ENCODE measurements around the gene MEX3A. TPM values are rescaled to one million over a fixed set of nuclear protein-coding genes. Genes with fewer than 3 reads are reported as not detected.

The MEX3A gene
- total and polyA plus RNA-seq, 2 experiments from 2014 or later, result 18.5 to 38.1 TPM

GRCh38 chr1:156083800-156084790, 1.8 kb upstream of the MEX3A start:
- peaks cover 26% of the 10 kb centered on the region for H3F3A ChIP-seq (replicated peaks; ENCODE audit: low read depth)
- H2AFZ ChIP-seq, result no peak overlapping the region
- TF ChIP-seq ETS1 (IDR thresholded peaks at IDR 0.05) (no peak), ZNF331 (CRISPR knock-in tag; IDR thresholded peaks at IDR 0.05; ENCODE audit: low read depth) (no peak), EZH2 (IDR thresholded peaks at IDR 0.05; ENCODE audit: low read depth, unreplicated experiment) (no peak), EZH2phosphoT487 (IDR thresholded peaks at IDR 0.05; ENCODE audit: unreplicated experiment) (no peak), CREB1 (CRISPR knock-in tag; IDR thresholded peaks at IDR 0.05; ENCODE audit: low read depth) (no peak), POLR2AphosphoS5 (IDR thresholded peaks at IDR 0.05; ENCODE audit: low read depth) (no peak)
- Mint-ChIP-seq H3K27me3 (ENCODE audit: insufficient read depth, low read depth, poor library complexity) (peaks cover 22% of the 10 kb centered on the region), H3K9me3 (peaks cover 3% of the 10 kb centered on the region; the same call in 1 of the 3 replicates), H3K4me3 (peak overlapping the region; percentile 91), H3K36me3 (ENCODE audit: low read depth) (peaks cover 10% of the 10 kb centered on the region), H3K27ac (no peak overlapping the region; the same call in 1 of the 2 replicates), H3K4me1 (peaks cover 45% of the 10 kb centered on the region)
- no peaks in the 10 kb centered on the region for H3K9me2 ChIP-seq (ENCODE audit: insufficient read depth)
- peak overlapping the region; percentile 99 for H3K4me3 ChIP-seq
- peaks cover 34% of the 10 kb centered on the region for H3K79me2 ChIP-seq (replicated peaks; ENCODE audit: insufficient read depth)
- ATAC-seq (no peak), DNase-seq (ENCODE audit: low spot score) (no peak)
- H3K4me1 ChIP-seq (ENCODE audit: insufficient read depth), result peaks cover 41% of the 10 kb centered on the region
- no peaks in the 10 kb centered on the region for H3K36me3 ChIP-seq (ENCODE audit: insufficient read depth)
- H3K27me3 ChIP-seq (ENCODE audit: insufficient read depth), result no peaks in the 10 kb centered on the region
- peaks cover 16% of the 10 kb centered on the region for H4K20me1 ChIP-seq (replicated peaks; ENCODE audit: insufficient read depth)
- no peak overlapping the region for H3K27ac ChIP-seq (ENCODE audit: low read depth)
- peak overlapping the region; percentile 86 for H3K4me2 ChIP-seq

- Histone ChIP-seq H3K27ac (ENCODE audit: low read depth) (peak overlapping the region; percentile 95), H3K36me3 (ENCODE audit: insufficient read depth) (no peaks in the 10 kb centered on the region; the same call in 1 of the 2 replicates), H3K4me2 (peak overlapping the region; percentile 86), H3K9me2 (ENCODE audit: insufficient read depth) (no peaks in the 10 kb centered on the region), H4K20me1 (replicated peaks; ENCODE audit: insufficient read depth) (peaks cover 33% of the 10 kb centered on the region), H3F3A (replicated peaks; ENCODE audit: low read depth) (peaks cover 47% of the 10 kb centered on the region), H3K79me2 (replicated peaks; ENCODE audit: insufficient read depth) (peaks cover 56% of the 10 kb centered on the region), H3K4me3 (peak overlapping the region; percentile 99), H3K27me3 (ENCODE audit: insufficient read depth) (no peaks in the 10 kb centered on the region), H2AFZ (no peak overlapping the region), H3K4me1 (ENCODE audit: insufficient read depth) (peaks cover 61% of the 10 kb centered on the region)
- DNase-seq (ENCODE audit: low spot score) (peak; percentile 72), ATAC-seq (no peak)
- H3K27ac Mint-ChIP-seq, result peak overlapping the region; percentile 96
- peaks cover 3% of the 10 kb centered on the region; the same call in 1 of the 3 replicates for H3K9me3 Mint-ChIP-seq
- H3K4me3 Mint-ChIP-seq, result peak overlapping the region; percentile 90
- peaks cover 63% of the 10 kb centered on the region for H3K4me1 Mint-ChIP-seq
- H3K27me3 Mint-ChIP-seq (ENCODE audit: insufficient read depth, low read depth, poor library complexity), result peaks cover 24% of the 10 kb centered on the region
- H3K36me3 Mint-ChIP-seq (ENCODE audit: low read depth), result peaks cover 28% of the 10 kb centered on the region
- TF ChIP-seq ETS1 (IDR thresholded peaks at IDR 0.05), result no peak
- TF ChIP-seq POLR2AphosphoS5 (IDR thresholded peaks at IDR 0.05; ENCODE audit: low read depth), result no peak
- TF ChIP-seq JUNB (IDR thresholded peaks at IDR 0.05; ENCODE audit: unreplicated experiment), result no peak
- TF ChIP-seq NANOG (IDR thresholded peaks at IDR 0.05; ENCODE audit: borderline replicate concordance), result no peak
- no peak for TF ChIP-seq ZNF114 (CRISPR knock-in tag; IDR thresholded peaks at IDR 0.05)
- TF ChIP-seq REST (IDR thresholded peaks at IDR 0.05; ENCODE audit: unreplicated experiment), result no peak
- TF ChIP-seq ZNF331 (CRISPR knock-in tag; IDR thresholded peaks at IDR 0.05; ENCODE audit: low read depth), result no peak
These were observed 352 bp downstream of the MEX3A start for GRCh38 chr1:156081917-156082308.
